ENCODE data around the gene PPP1R14B.

PPP1R14B gene

GRCh38 chr11:64251753-64252002, 4.9 kb upstream of the PPP1R14B start:
- no peak for DNase-seq (ENCODE audit: low spot score)
- TF ChIP-seq CTCF (IDR thresholded peaks at IDR 0.05; ENCODE audit: extremely low read depth, missing control alignments) = no peak

- DNase-seq (ENCODE audit: low spot score) = peak; percentile 97
- TF ChIP-seq CTCF (IDR thresholded peaks at IDR 0.05; ENCODE audit: extremely low read depth, missing control alignments) = peak; percentile 75
These were observed 4.4 kb upstream of the PPP1R14B start, which contains the start of gene PLCB3 for GRCh38 chr11:64251016-64251752. Gene PLCB3 (plus strand): TSS chr11:64251530. CDS start chr11:64251650, 120 bp downstream.

GRCh38 chr11:64250415-64251015, 3.8 kb upstream of the PPP1R14B start:
- TF ChIP-seq CTCF (IDR thresholded peaks at IDR 0.05; ENCODE audit: extremely low read depth, missing control alignments) = no peak
- no peak for DNase-seq (ENCODE audit: low spot score)

- DNase-seq (ENCODE audit: low spot score) = no peak
- TF ChIP-seq CTCF (IDR thresholded peaks at IDR 0.05; ENCODE audit: extremely low read depth, missing control alignments) = no peak
These were observed 3.0 kb upstream of the PPP1R14B start for GRCh38 chr11:64249563-64250414.

GRCh38 chr11:64249038-64249437, 2.3 kb upstream of the PPP1R14B start:
- no peak for TF ChIP-seq CTCF (IDR thresholded peaks at IDR 0.05; ENCODE audit: extremely low read depth, missing control alignments)

GRCh38 chr11:64248578-64248977, 1.8 kb upstream of the PPP1R14B start:
- DNase-seq (ENCODE audit: low spot score) = no peak
- no peak for TF ChIP-seq CTCF (IDR thresholded peaks at IDR 0.05; ENCODE audit: extremely low read depth, missing control alignments)

More at GRCh38 chr11:64249038-64249437, 2.3 kb upstream of the PPP1R14B start:
- no peak for DNase-seq (ENCODE audit: low spot score)
